ENCODE measurements around the gene MPND.
"Not testable (repeated sequence)": the region's sequence is repeated elsewhere in the genome, so short reads cannot be mapped to it uniquely, and the experiment has no call there.

The MPND gene

GRCh38 chr19:4349225-4349624 is 5.9 kb downstream of the MPND start:
- not testable (repeated sequence) for DNase-seq (ENCODE audit: low read depth)

- no peak for DNase-seq (ENCODE audit: low read depth)
Measured at GRCh38 chr19:4350111-4350510, 6.7 kb downstream of the MPND start.

GRCh38 chr19:4350726-4351125 is 7.4 kb downstream of the MPND start:
- no peak for DNase-seq (ENCODE audit: low read depth)

- DNase-seq (ENCODE audit: low read depth), result peak; percentile 35
Measured at GRCh38 chr19:4352701-4353121, 9.3 kb downstream of the MPND start.

GRCh38 chr19:4354282-4354681 is 10.9 kb downstream of the MPND start:
- no peak for DNase-seq (ENCODE audit: low read depth)

- DNase-seq (ENCODE audit: low read depth), result no peak
Measured at GRCh38 chr19:4354897-4355296, 11.5 kb downstream of the MPND start.

GRCh38 chr19:4357095-4357797 is 13.9 kb downstream of the MPND start:
- DNase-seq (ENCODE audit: low read depth), result no peak

- no peak for DNase-seq (ENCODE audit: low read depth)
Measured at GRCh38 chr19:4357921-4358326, 14.6 kb downstream of the MPND start.

- no peak for DNase-seq (ENCODE audit: low read depth)
Measured at GRCh38 chr19:4358709-4359626, 15.6 kb downstream of the MPND start.

GRCh38 chr19:4359627-4360000 is 16.3 kb downstream of the MPND start:
- no peak for DNase-seq (ENCODE audit: low read depth)

GRCh38 chr19:4360081-4360569 is 16.8 kb downstream of the MPND start:
- DNase-seq (ENCODE audit: low read depth), result no peak

GRCh38 chr19:4360641-4361151 is 17.3 kb downstream of the MPND start:
- no peak for DNase-seq (ENCODE audit: low read depth)

GRCh38 chr19:4361152-4362046 is 18.0 kb downstream of the MPND start:
- DNase-seq (ENCODE audit: low read depth), result no peak

GRCh38 chr19:4362101-4362828 is 18.9 kb downstream of the MPND start:
- DNase-seq (ENCODE audit: low read depth), result no peak

GRCh38 chr19:4362831-4363545 is 19.6 kb downstream of the MPND start:
- no peak for DNase-seq (ENCODE audit: low read depth)

- no peak for DNase-seq (ENCODE audit: low read depth)
Measured at GRCh38 chr19:4363571-4364304, 20.4 kb downstream of the MPND start.

GRCh38 chr19:4365341-4365740 is 22.0 kb downstream of the MPND start:
- no peak for DNase-seq (ENCODE audit: low read depth)

- DNase-seq (ENCODE audit: low read depth), result no peak
Measured at GRCh38 chr19:4365791-4366665, 22.7 kb downstream of the MPND start.

Data from stimulated activated CD4-positive, alpha-beta T cell treated with anti-CD3 and anti-CD28 coated beads, Interleukin-2, amount 100 ng/mL, for 4 hours (primary cell).